Measurements from ENCODE around the gene APBA2. TPM values are rescaled to one million over a fixed set of nuclear protein-coding genes. Genes with fewer than 3 reads are reported as not detected.
"Not testable (repeated sequence)": the region's sequence is repeated elsewhere in the genome, so short reads cannot be mapped to it uniquely, and the experiment has no call there.

APBA2 gene
- total and polyA plus RNA-seq, 10 of the 15 experiments (the other 5 are each of a cell fraction or from before 2014, with no cell fraction given): 0.06 to 0.26 (median 0.07) TPM; not detected in 7

- Histone ChIP-seq H3K4me1 (ENCODE audit: control insufficient read depth, insufficient read depth, low read length) (no peaks in the 10 kb centered on the region), H3K9ac (ENCODE audit: control insufficient read depth, insufficient read depth, low read length) (no peak overlapping the region), H4K20me1 (ENCODE audit: control insufficient read depth, insufficient read depth) (no peaks in the 10 kb centered on the region), H3K27ac (ENCODE audit: control insufficient read depth, insufficient read depth) (no peak overlapping the region), H3K4me2 (ENCODE audit: control insufficient read depth, insufficient read depth) (no peak overlapping the region), H3K79me2 (ENCODE audit: control insufficient read depth, insufficient read depth, low read length) (no peaks in the 10 kb centered on the region), H3K36me3 (ENCODE audit: control insufficient read depth in 2 of 2, insufficient read depth in 2 of 2, low read length in 1 of 2) (no peaks in the 10 kb centered on the region), H2AFZ (ENCODE audit: control insufficient read depth, low read depth, low read length) (no peak overlapping the region), H3K27me3 (replicated peaks in 1 of 2; ENCODE audit: control insufficient read depth in 2 of 2, insufficient read depth in 2 of 2, low read length in 1 of 2) (no peaks in the 10 kb centered on the region), H3K9me3 (replicated peaks; ENCODE audit: control insufficient read depth, insufficient read depth, low read length) (no peaks in the 10 kb centered on the region; the same call in 2 of the 3 replicates), H3K4me3 (no peak overlapping the region)
- no TSS peak for BruUV-seq (replicated peaks)
- in situ Hi-C loops (cut with MboI) (loop anchor here (10.0 kb wide), 1 partner anchor 62 kb away; no protein-coding TSS in a partner anchor), intact Hi-C loops (cut with micrococcal nuclease; ENCODE audit: unreplicated experiment) (no loop called here)
- WGBS (ENCODE audit: insufficient coverage, insufficient replicate concordance, low lambda C conversion rate, missing lambda C conversion rate): 61% methylated on average over 4 of the region's 5 CpGs
- ATAC-seq (no peak), FAIRE-seq (no peak), DNase-seq (ENCODE audit: low read depth, low spot score) (no peak)
- RAD21 ChIA-PET (ENCODE audit: unreplicated experiment): no interaction called here
- CTCF ChIA-PET: no interaction called here
- SMC1A ChIA-PET (ENCODE audit: uncharacterized antibody, unreplicated experiment): no interaction called here
- POLR2A ChIA-PET: no interaction called here
- TF ChIP-seq PML (IDR thresholded peaks at IDR 0.05; ENCODE audit: low read length) (no peak), E2F4 (IDR thresholded peaks at IDR 0.05; ENCODE audit: low read depth, low read length) (no peak), RCOR1 (conservative IDR thresholded peaks at IDR 0.05; ENCODE audit: low read depth, low read length) (no peak), ZBED1 (IDR thresholded peaks at IDR 0.05; ENCODE audit: borderline replicate concordance) (no peak), TCF7 (IDR thresholded peaks at IDR 0.05; ENCODE audit: borderline replicate concordance) (no peak), IRF4 (IDR thresholded peaks at IDR 0.05; ENCODE audit: low read depth, low read length) (no peak), EZH2 (IDR thresholded peaks at IDR 0.05; ENCODE audit: borderline replicate concordance, control insufficient read depth, low read depth, low read length) (no peak), FOXM1 (IDR thresholded peaks at IDR 0.05; ENCODE audit: low read depth, low read length) (no peak), MYB (IDR thresholded peaks at IDR 0.05; ENCODE audit: borderline replicate concordance, low read depth, low read length) (no peak), MAX (IDR thresholded peaks at IDR 0.05; ENCODE audit: low read depth, low read length) (no peak), CHD1 (IDR thresholded peaks at IDR 0.05; ENCODE audit: low read depth, low read length) (no peak), YBX1 (IDR thresholded peaks at IDR 0.05) (no peak)
Measured at GRCh38 chr15:29162411-29162810, 276.6 kb downstream of the APBA2 start.

GRCh38 chr15:29167122-29167521 is 281.3 kb downstream of the APBA2 start:
- H3K27ac ChIP-seq (ENCODE audit: control insufficient read depth, insufficient read depth); intact Hi-C loops (cut with micrococcal nuclease; ENCODE audit: unreplicated experiment); POLR2A ChIA-PET; H3K4me1 ChIP-seq (ENCODE audit: control insufficient read depth, insufficient read depth, low read length); H3K4me2 ChIP-seq (ENCODE audit: control insufficient read depth, insufficient read depth); H3K36me3 ChIP-seq (ENCODE audit: control insufficient read depth in 2 of 2, insufficient read depth in 2 of 2, low read length in 1 of 2); H3K9ac ChIP-seq (ENCODE audit: control insufficient read depth, insufficient read depth, low read length); H3K4me3 ChIP-seq; DNase-seq (ENCODE audit: low read depth, low spot score); ATAC-seq; H3K27me3 ChIP-seq (replicated peaks in 1 of 2; ENCODE audit: control insufficient read depth in 2 of 2, insufficient read depth in 2 of 2, low read length in 1 of 2); H2AFZ ChIP-seq (ENCODE audit: control insufficient read depth, low read depth, low read length); H3K79me2 ChIP-seq (ENCODE audit: control insufficient read depth, insufficient read depth, low read length); H3K9me3 ChIP-seq (replicated peaks; ENCODE audit: control insufficient read depth, insufficient read depth, low read length); H4K20me1 ChIP-seq (ENCODE audit: control insufficient read depth, insufficient read depth); RAD21 ChIA-PET (ENCODE audit: unreplicated experiment); CTCF ChIA-PET; SMC1A ChIA-PET (ENCODE audit: uncharacterized antibody, unreplicated experiment); BruUV-seq (replicated peaks); FAIRE-seq: not testable (repeated sequence)
- 30% methylated on average over 2 of the region's 2 CpGs for WGBS (ENCODE audit: insufficient coverage, insufficient replicate concordance, low lambda C conversion rate, missing lambda C conversion rate)
- in situ Hi-C loops (cut with MboI): loop anchor here (10.0 kb wide), 1 partner anchor 58 kb away; no protein-coding TSS in a partner anchor
